HCT116 (cell line): Measurements from ENCODE around the gene GALNT5. TPM values are rescaled to one million over a fixed set of nuclear protein-coding genes. Genes with fewer than 3 reads are reported as not detected.

Experiments used
- ATAC-seq: fragments of 200-7000 bp; cut with Tn5 transposase; 2 replicates; pipeline ENCODE4 v1.9.1; 2020; ENCODE audit warnings: mild to moderate bottlenecking, moderate library complexity
- BruUV-seq: library from RNA; stranded (reverse); fragments of 400-500 nt; replicated peaks from 2 replicates; lab custom pipeline; 2021; lab: Mats Ljungman, UMichigan
- CTCF ChIA-PET: fragments of 300-600 bp; sonication (Branson Sonifier 250); formaldehyde crosslinking; loops from one replicate; lab custom pipeline; 2021; ENCODE audit warnings: antibody characterized with exemption; lab: Charles Lee
- POLR2A ChIA-PET: fragments of 300-600, 350-600 bp; sonication (Branson Sonifier 250); formaldehyde crosslinking; loops from one replicate; lab custom pipeline; 2021; ENCODE audit warnings: antibody characterized with exemption; lab: Charles Lee
- RAD21 ChIA-PET, 2 experiments: fragments of 300-600 bp; sonication (Branson Sonifier 250); formaldehyde crosslinking; loops; one replicate each; lab custom pipeline; 2023; ENCODE audit warnings: low total read pairs in 2 of 2; ENCODE audit not compliant: uncharacterized antibody in 2 of 2, unreplicated experiment in 2 of 2, low non-redundant PET in 1 of 2; lab: Charles Lee
- DNase-seq: peaks from one replicate; pipeline ENCODE4 v3.0.0-alpha.2; 2010; ENCODE audit warnings: low read depth, low spot score
- H2AFZ ChIP-seq: fragments of 200-600 bp; shearing (Covaris generic), sonication (generic); 2 replicates; pipeline ENCODE4 v1.6.1; 2017; ENCODE audit warnings: low read depth, mixed run types, mixed read lengths, antibody characterized with exemption, low read length; ENCODE audit not compliant: poor library complexity, severe bottlenecking
- H3K27ac ChIP-seq: 2 replicates; pipeline ENCODE4 v1.5.1; 2012; ENCODE audit warnings: low read depth, low read length
- H3K27me3 ChIP-seq: fragments of 200-600 bp; sonication (generic); 2 replicates; pipeline ENCODE4 v1.6.1; 2016; ENCODE audit warnings: mixed run types, low read length, mixed read lengths; ENCODE audit not compliant: insufficient read depth
- H3K36me3 ChIP-seq, 2 experiments: fragments of 200-500 bp in 1 of 2; fragments of 200-600 bp in 1 of 2; sonication (Bioruptor generic) in 1 of 2; sonication (generic) in 1 of 2; 2 replicates each; pipeline versions ENCODE4 v1.5.1 to v1.6.1; 2014 to 2016; ENCODE audit warnings: low read length in 2 of 2, inconsistent platforms in 1 of 2, mixed read lengths in 1 of 2, mixed run types in 1 of 2; ENCODE audit not compliant: insufficient read depth in 2 of 2, control insufficient read depth in 1 of 2
- H3K4me1 ChIP-seq, 2 experiments: fragments of 200-600 bp in 1 of 2; sonication (generic) in 1 of 2; 2 replicates each; pipeline versions ENCODE4 v1.5.1 to v1.6.1; 2012 to 2017; ENCODE audit warnings: low read length in 2 of 2, inconsistent platforms in 1 of 2, mild to moderate bottlenecking in 1 of 2, mixed read lengths in 1 of 2, mixed run types in 1 of 2, moderate library complexity in 1 of 2; ENCODE audit not compliant: insufficient read depth in 2 of 2, control insufficient read depth in 1 of 2
- H3K4me2 ChIP-seq: fragments of 200-600 bp; sonication (generic); 2 replicates; pipeline ENCODE4 v1.6.1; 2017; ENCODE audit warnings: mixed run types, low read length, mixed read lengths
- H3K4me3 ChIP-seq, 2 experiments: fragments of 200-600 bp in 1 of 2; sonication (generic) in 1 of 2; replicated peaks in 1 of 2; 2 replicates each; pipeline ENCODE4 v1.5.1; 2011 to 2016; ENCODE audit warnings: low read length in 2 of 2, control low read depth in 1 of 2, low read depth in 1 of 2, mild to moderate bottlenecking in 1 of 2, mixed read lengths in 1 of 2, mixed run types in 1 of 2
- H3K79me2 ChIP-seq: fragments of 200-600 bp; sonication (generic); 2 replicates; pipeline ENCODE4 v1.6.1; 2017; ENCODE audit warnings: mild to moderate bottlenecking, mixed run types, low read length, moderate library complexity, mixed read lengths; ENCODE audit not compliant: insufficient read depth
- H3K9ac ChIP-seq: fragments of 200-600 bp; sonication (generic); 2 replicates; pipeline ENCODE4 v1.6.1; 2016; ENCODE audit warnings: low read length, mixed read lengths
- H3K9me2 ChIP-seq: fragments of 200-600 bp; sonication (generic), shearing (Covaris generic); 2 replicates; pipeline ENCODE4 v1.6.1; 2017; ENCODE audit warnings: mixed run types, mild to moderate bottlenecking, moderate library complexity; ENCODE audit not compliant: insufficient read depth
- H3K9me3 ChIP-seq, 2 experiments: fragments of 200-500 bp in 1 of 2; fragments of 200-600 bp in 1 of 2; sonication (Bioruptor generic) in 1 of 2; sonication (generic) in 1 of 2; 2 replicates each; pipeline ENCODE4 v1.6.1; 2014 to 2017; ENCODE audit warnings: low read length in 2 of 2, mixed read lengths in 2 of 2, inconsistent platforms in 1 of 2, low read depth in 1 of 2, mild to moderate bottlenecking in 1 of 2, mixed run types in 1 of 2, moderate library complexity in 1 of 2; ENCODE audit not compliant: control insufficient read depth in 1 of 2, insufficient read depth in 1 of 2
- H4K20me1 ChIP-seq: fragments of 200-600 bp; sonication (generic), shearing (Covaris generic); 2 replicates; pipeline ENCODE4 v1.6.1; 2017; ENCODE audit warnings: mixed run types, mild to moderate bottlenecking, moderate library complexity; ENCODE audit not compliant: insufficient read depth
- CBX3 ChIP-seq: IDR thresholded peaks from 2 replicates; pipeline ENCODE4 v1.6.1; 2012; ENCODE audit warnings: low read depth
- CEBPB ChIP-seq: IDR thresholded peaks from 2 replicates; pipeline ENCODE4 v1.6.1; 2012; ENCODE audit warnings: low read depth
- ELF1 ChIP-seq: IDR thresholded peaks from 2 replicates; pipeline ENCODE4 v1.6.1; 2012; ENCODE audit warnings: low read depth, borderline replicate concordance
- JUND ChIP-seq: IDR thresholded peaks from 2 replicates; pipeline ENCODE4 v1.6.1; 2012
- MAX ChIP-seq: IDR thresholded peaks from 2 replicates; pipeline ENCODE4 v1.6.1; 2012
- POLR2A ChIP-seq: IDR thresholded peaks from 2 replicates; pipeline ENCODE4 v1.7.0; 2011; ENCODE audit warnings: borderline replicate concordance; ENCODE audit not compliant: insufficient read depth, insufficient read length; ENCODE audit errors: extremely low read depth
- REST ChIP-seq: IDR thresholded peaks from 2 replicates; pipeline ENCODE4 v1.6.1; 2012; ENCODE audit warnings: low read depth
- SIN3A ChIP-seq: IDR thresholded peaks from 2 replicates; pipeline ENCODE4 v1.6.1; 2012; ENCODE audit warnings: low read depth
- SP1 ChIP-seq: IDR thresholded peaks from 2 replicates; pipeline ENCODE4 v1.6.1; 2012; ENCODE audit warnings: low read depth
- SRF ChIP-seq: IDR thresholded peaks from 2 replicates; pipeline ENCODE4 v1.6.1; 2012; ENCODE audit warnings: low read depth
- YY1 ChIP-seq: IDR thresholded peaks from 2 replicates; pipeline ENCODE4 v1.6.1; 2011; ENCODE audit warnings: low read length, low read depth, moderate library complexity, mild to moderate bottlenecking; ENCODE audit not compliant: insufficient replicate concordance; ENCODE audit errors: extremely low read depth
- intact Hi-C: fragments of 100-400 bp; cut with micrococcal nuclease; formaldehyde crosslinking; loops from 2 replicates; pipeline ENCODE4 v1.10.0; 2022
- total RNA-seq: library from RNA; stranded (reverse); gene quantifications from one replicate; pipeline ENCODE4 v1.2.1, GENCODE V29; 2021; ENCODE audit not compliant: unreplicated experiment

The GALNT5 gene
- total RNA-seq, 1 experiment from 2014 or later, result 3.9 TPM

GRCh38 chr2:157246765-157247407 is 10.6 kb upstream of the GALNT5 start:
- peak overlapping the region; percentile 73 for H3K4me2 ChIP-seq
- ATAC-seq, result peak; percentile 88
- intact Hi-C loops, result no loop called here
- H3K4me3 ChIP-seq, result peak overlapping the region in 1 of 2 experiments; percentile 33; a peak in 2 of 4 replicates
- H2AFZ ChIP-seq, result peak overlapping the region; percentile 28
- H3K9me2 ChIP-seq, result no peaks in the 10 kb centered on the region
- DNase-seq, result peak; percentile 48
- RAD21 ChIA-PET, result no interaction called here
- peak overlapping the region; percentile 57; the same call in 1 of the 2 replicates for H3K27ac ChIP-seq
- H3K9me3 ChIP-seq, result no peaks in the 10 kb centered on the region
- no peaks in the 10 kb centered on the region for H3K79me2 ChIP-seq
- H3K36me3 ChIP-seq, result no peaks in the 10 kb centered on the region
- CTCF ChIA-PET, result no interaction called here
- TF ChIP-seq ELF1 (no peak; the same call in 1 of the 2 replicates), YY1 (peak; percentile 6), POLR2A (no peak), JUND (peak; percentile 32; the same call in 1 of the 2 replicates), CEBPB (peak; percentile 52; the same call in 1 of the 2 replicates), SRF (peak; percentile 16; the same call in 1 of the 2 replicates), REST (no peak), SP1 (peak; percentile 56; the same call in 1 of the 2 replicates), SIN3A (peak; percentile 72), CBX3 (0 out of 2 replicates have a peak, but pooled peaks have one; percentile 51), MAX (peak; percentile 75)
- TF ChIP-seq, all 23 proteins: peak for 8
- Histone ChIP-seq H3K9ac (peak overlapping the region; percentile 56), H3K27me3 (no peaks in the 10 kb centered on the region), H3K4me1 (peaks cover 15 to 53% of the 10 kb centered on the region in 2 experiments), H4K20me1 (no peaks in the 10 kb centered on the region)
- BruUV-seq, result no TSS peak
- POLR2A ChIA-PET, result no interaction called here
